Testis (tissue), 3 donors: ENCODE measurements around the gene TGM1. TPM values are rescaled to one million over a fixed set of nuclear protein-coding genes. Genes with fewer than 3 reads are reported as not detected.

Experiments
- DNase-seq: peaks from one replicate; pipeline ENCODE4 v3.0.0-alpha.2; 2019
- H3K27ac ChIP-seq, 2 donors: fragments of 200-600 bp; sonication (generic); one replicate each; pipeline ENCODE4 v1.5.1; 2019
- H3K27me3 ChIP-seq: fragments of 200-600 bp; sonication (generic); one replicate; pipeline ENCODE4 v1.5.1; 2019
- H3K36me3 ChIP-seq: fragments of 200-600 bp; sonication (generic); one replicate; pipeline ENCODE4 v1.5.1; 2017; ENCODE audit warnings: low read depth; ENCODE audit errors: missing control alignments
- H3K4me1 ChIP-seq: fragments of 200-600 bp; sonication (generic); one replicate; pipeline ENCODE4 v1.5.1; 2019
- H3K4me3 ChIP-seq, 2 donors: fragments of 200-600 bp; sonication (generic); one replicate each; pipeline ENCODE4 v1.5.1; 2017 to 2019
- H3K9me3 ChIP-seq: fragments of 200-600 bp; sonication (generic); one replicate; pipeline ENCODE4 v1.5.1; 2017
- POLR2A ChIP-seq: fragments of 450-650 bp; IDR thresholded peaks from one replicate; pipeline ENCODE4 v1.6.1; 2017; ENCODE audit warnings: antibody characterized with exemption, mild to moderate bottlenecking, moderate library complexity
- WGBS, 2 donors: methylation state at CpG; one replicate each; pipeline ENCODE4 v1.1.5; 2018; 5-methylcytosine and 5-hydroxymethylcytosine counted together
- intact Hi-C: fragments of 100-400 bp; cut with DNase I; formaldehyde crosslinking; loops from one replicate; pipeline ENCODE4 v1.15.1; 2023; ENCODE audit warnings: low total_unique reads
- polyA plus RNA-seq: library from polyadenylated mRNA; stranded (reverse); fragments of 350-450 nt; fragmentation: Illumina TruSeq; extraction: RNeasy Lipid Tissue Mini Kit (QIAGEN cat#74804); gene quantifications from one replicate; pipeline ENCODE4 v1.2.3, GENCODE V29; 2014; ENCODE audit warnings: low read depth, low replicate concordance; ENCODE audit not compliant: insufficient read depth
- total RNA-seq, 2 donors: library from RNA; depleted of rRNA; stranded (reverse); fragments of >200 nt; gene quantifications; one replicate each; pipeline ENCODE4 v1.2.3, GENCODE V29; 2016
- TF ChIP-seq, protein P1 (sequence below), 3 experiments: fragments of 450-650 bp in 2 of 3; fragments of 200-600 bp in 1 of 3; sonication (generic) in 1 of 3; IDR thresholded peaks; one replicate each; pipeline ENCODE4 v1.5.1; 2016 to 2019; ENCODE audit warnings: antibody characterized with exemption in 3 of 3, mild to moderate bottlenecking in 2 of 3, moderate library complexity in 1 of 3

TGM1 gene
- total and polyA plus RNA-seq, 3 donors from 2014 or later: 3.6 to 10.5 (median 5.4) TPM

DNA sequence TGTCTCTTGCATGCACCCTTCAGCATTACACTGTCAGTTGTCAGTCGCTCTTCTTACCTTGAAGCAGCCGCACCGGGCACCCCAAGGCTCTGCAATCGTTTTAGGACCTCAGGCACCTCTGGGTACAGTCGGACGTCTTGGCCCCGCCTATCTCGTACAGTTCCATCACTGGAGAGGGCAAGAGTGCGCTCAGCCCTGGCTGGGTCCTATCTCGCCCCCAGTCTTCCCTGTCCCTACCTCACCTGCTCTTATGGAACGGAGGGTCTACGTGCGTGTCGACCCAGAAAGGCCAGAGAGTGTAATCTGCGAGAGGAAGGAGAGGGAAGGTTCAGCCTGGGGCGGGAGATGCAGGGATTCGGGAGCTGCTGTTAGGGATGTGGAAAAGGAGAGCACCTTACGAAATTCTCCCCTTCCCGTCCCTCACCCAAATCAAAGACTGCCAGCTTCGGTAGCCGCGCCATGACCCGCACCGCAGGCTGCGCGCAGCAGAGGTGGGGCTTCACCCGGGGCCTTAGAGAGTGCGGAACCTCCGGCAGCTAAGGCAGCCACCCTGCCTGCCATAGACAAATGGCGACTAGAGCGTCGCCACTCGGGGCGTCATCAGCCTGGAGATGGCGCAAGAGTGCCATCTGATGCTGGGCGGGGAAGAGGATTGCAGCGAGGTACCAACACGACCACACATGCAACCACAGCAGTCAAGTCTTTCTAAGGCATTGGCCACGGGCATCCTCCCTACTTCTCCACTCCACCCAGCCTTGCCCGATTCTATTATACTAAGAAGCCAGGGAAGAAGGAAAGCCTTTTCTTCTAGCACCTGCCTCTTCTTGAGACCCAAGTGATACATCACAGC is 47.3 kb downstream of the TGM1 start, which contains the start of gene MDP1:
MDP1 (minus strand) TSS at position 572 of the 850 bp plus-strand sequence; CDS start at position 461, 111 bp downstream.
- 0 to 1% methylated on average over 37 to 40 of the region's 40 CpGs for WGBS, 2 donors
- Histone ChIP-seq H3K27me3 (no peaks in the 10 kb centered on the region), H3K4me1 (peaks cover 21% of the 10 kb centered on the region), H3K9me3 (no peaks in the 10 kb centered on the region), H3K4me3 (peak within 1 kb of the TSS; percentile 81 to 85), H3K36me3 (no peaks in the 10 kb centered on the region), H3K27ac (peak within 1 kb of the TSS; percentile 88 to 92)
- DNase-seq: peak; percentile 89
- intact Hi-C loops: no loop called here
- TF ChIP-seq, protein P1, sequence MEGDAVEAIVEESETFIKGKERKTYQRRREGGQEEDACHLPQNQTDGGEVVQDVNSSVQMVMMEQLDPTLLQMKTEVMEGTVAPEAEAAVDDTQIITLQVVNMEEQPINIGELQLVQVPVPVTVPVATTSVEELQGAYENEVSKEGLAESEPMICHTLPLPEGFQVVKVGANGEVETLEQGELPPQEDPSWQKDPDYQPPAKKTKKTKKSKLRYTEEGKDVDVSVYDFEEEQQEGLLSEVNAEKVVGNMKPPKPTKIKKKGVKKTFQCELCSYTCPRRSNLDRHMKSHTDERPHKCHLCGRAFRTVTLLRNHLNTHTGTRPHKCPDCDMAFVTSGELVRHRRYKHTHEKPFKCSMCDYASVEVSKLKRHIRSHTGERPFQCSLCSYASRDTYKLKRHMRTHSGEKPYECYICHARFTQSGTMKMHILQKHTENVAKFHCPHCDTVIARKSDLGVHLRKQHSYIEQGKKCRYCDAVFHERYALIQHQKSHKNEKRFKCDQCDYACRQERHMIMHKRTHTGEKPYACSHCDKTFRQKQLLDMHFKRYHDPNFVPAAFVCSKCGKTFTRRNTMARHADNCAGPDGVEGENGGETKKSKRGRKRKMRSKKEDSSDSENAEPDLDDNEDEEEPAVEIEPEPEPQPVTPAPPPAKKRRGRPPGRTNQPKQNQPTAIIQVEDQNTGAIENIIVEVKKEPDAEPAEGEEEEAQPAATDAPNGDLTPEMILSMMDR (IDR thresholded peaks at IDR 0.05): peak; percentile 22 to 58 (median 46)
- peak; percentile 14 for TF ChIP-seq POLR2A

DNA sequence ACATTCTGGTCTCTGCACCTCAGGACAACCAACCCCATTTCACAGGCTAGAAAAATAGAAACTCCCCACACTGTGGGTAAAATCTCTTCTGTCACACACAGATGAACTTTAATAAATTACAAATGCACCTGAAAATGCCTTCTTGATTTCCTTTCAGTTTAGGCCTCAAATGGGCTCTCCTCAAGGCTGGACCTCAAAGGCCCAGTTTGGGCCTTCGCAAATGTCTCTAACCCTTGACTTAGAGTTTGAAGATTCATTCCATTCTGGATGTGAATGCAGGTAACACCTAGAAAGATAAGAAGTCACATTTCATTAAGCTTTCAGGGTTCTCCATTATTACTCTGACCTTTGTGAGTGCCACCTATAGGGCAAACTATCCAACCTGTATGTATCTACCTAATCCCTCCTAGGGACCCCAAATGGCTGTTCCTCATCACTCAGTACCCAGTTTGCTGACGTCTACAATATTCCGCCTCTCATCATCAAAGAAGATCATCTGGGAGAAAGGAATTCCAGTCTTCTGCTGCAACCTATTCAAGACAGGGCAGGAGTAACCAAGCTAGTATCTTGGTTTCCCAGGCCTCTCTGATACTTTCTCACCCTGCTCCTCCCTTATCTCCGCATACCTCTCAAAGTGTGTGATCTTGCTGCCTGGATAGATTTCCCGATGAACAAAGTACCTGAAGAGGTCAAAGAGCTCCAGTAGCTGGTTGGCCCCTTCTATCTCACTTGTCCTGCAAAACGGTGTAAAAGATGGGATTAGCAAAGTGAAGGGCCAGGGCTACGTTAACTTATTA is 48.9 kb downstream of the TGM1 start:
- Histone ChIP-seq H3K36me3 (no peaks in the 10 kb centered on the region), H3K27ac (peak overlapping the region; percentile 90 to 91), H3K4me1 (peaks cover 21% of the 10 kb centered on the region), H3K27me3 (no peaks in the 10 kb centered on the region), H3K9me3 (no peaks in the 10 kb centered on the region), H3K4me3 (peak overlapping the region in 1 of 2 donors; percentile 85)
- intact Hi-C loops: no loop called here
- no peak for DNase-seq
- no peak for TF ChIP-seq POLR2A
- TF ChIP-seq, protein P1 (IDR thresholded peaks at IDR 0.05): no peak
- WGBS, 2 donors: 85 to 90% methylated on average over 7 of the region's 7 CpGs

DNA sequence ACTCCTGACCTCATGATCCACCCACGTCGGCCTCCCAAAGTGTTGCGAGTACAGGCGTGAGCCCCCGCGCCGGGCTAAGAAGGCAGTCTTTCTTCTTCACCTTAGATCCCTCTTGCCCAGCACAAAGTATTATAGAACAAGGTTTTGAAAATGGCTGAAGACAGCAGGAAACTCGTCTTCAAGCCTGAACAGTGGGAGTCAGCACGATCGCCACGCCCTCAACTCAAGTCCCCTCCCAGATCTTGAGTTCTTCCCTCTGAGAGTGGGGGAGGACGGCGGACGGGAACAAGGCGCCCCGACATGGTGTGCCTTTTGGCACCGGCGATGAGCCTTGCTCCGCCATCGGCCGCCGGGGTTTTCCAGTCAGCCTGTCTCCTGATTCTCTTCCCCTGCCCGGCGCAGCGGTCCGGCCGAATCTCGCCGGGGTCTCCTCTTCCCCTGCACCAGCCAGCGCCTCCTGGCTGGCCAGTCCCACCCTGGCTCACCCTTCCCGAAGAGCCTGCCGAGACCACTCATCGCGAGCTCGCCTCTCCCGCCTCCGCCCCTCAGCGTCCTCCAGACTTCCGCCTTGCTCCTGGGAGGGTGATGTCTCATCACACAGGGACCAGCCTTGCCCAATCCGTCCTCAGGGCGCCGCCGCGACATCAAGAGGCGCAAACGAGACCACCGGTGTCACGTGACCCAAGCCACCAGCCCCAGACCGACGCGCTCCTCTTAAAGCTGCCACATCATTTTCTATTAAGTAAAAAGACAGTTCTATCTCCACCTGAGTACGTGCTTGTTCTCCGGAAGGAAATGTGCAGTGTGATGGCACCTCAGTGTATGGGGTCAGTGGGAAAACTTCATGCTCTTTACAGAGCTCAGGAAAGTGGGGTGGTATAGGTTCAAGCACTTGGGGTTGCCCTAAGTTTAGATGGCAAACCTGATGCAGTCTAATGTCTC is 49.8 kb downstream of the TGM1 start, which contains the start of gene CHMP4A:
CHMP4A (minus strand) TSS at position 565 of the 942 bp plus-strand sequence; CDS start at position 516, 49 bp downstream.
- WGBS, 2 donors: 1 to 3% methylated on average over 23 to 44 of the region's 53 CpGs
- no peaks in the 10 kb centered on the region for H3K36me3 ChIP-seq
- no peak for TF ChIP-seq POLR2A
- TF ChIP-seq, protein P1 (IDR thresholded peaks at IDR 0.05): no peak
- H3K9me3 ChIP-seq: no peaks in the 10 kb centered on the region
- DNase-seq: peak; percentile 97
- peak within 1 kb of the TSS; percentile 90 to 91 for H3K27ac ChIP-seq
- peak within 1 kb of the TSS; percentile 69 to 85 for H3K4me3 ChIP-seq
- intact Hi-C loops: no loop called here
- H3K4me1 ChIP-seq: peaks cover 21% of the 10 kb centered on the region
- H3K27me3 ChIP-seq: no peaks in the 10 kb centered on the region

DNA sequence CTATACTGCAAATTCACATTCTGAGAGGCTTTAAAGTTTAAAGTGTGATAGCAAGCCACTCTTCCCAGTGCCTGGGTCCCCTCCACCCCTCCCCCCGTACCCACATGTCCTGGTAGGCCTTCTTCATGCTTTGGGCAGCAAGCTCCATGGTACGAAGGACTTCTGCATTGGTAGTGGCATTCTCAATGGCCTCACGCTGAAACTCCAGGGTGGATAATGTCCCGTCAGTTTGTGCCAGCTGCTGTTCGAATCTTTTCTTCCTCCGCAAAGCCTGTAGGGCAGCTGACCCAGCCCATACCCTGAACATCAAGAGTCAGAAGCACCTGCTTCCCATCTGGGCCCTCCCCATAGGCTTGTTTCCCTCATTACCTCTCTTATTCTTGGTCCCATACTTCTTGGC is 51.7 kb downstream of the TGM1 start:
- DNase-seq: no peak
- Histone ChIP-seq H3K9me3 (no peaks in the 10 kb centered on the region), H3K27ac (no peak overlapping the region), H3K4me1 (peaks cover 21% of the 10 kb centered on the region), H3K4me3 (no peak overlapping the region), H3K27me3 (no peaks in the 10 kb centered on the region), H3K36me3 (no peaks in the 10 kb centered on the region)
- TF ChIP-seq POLR2A: no peak
- TF ChIP-seq, protein P1 (IDR thresholded peaks at IDR 0.05): no peak
- 92 to 96% methylated on average over 6 of the region's 6 CpGs for WGBS, 2 donors
- intact Hi-C loops: no loop called here
